RWPE2 (cell line): Measurements from ENCODE around the gene NUDT12.

Experiments
- ATAC-seq: fragments of 200-7000 bp; cut with Tn5 transposase; 3 replicates; pipeline ENCODE4 v1.9.1; 2021; ENCODE audit warnings: low read depth
- DNase-seq: peaks from one replicate; pipeline ENCODE4 v3.0.0-alpha.2; 2020; ENCODE audit warnings: low spot score
- H3K27ac ChIP-seq: fragments of 450-650 bp; 2 replicates; pipeline ENCODE4 v1.5.1; 2017; ENCODE audit warnings: mild to moderate bottlenecking; ENCODE audit not compliant: poor library complexity, severe bottlenecking
- H3K27me3 ChIP-seq: fragments of 250-450 bp; sonication (Bioruptor Pico); 2 replicates; pipeline ENCODE4 v1.5.1; 2021; ENCODE audit warnings: mild to moderate bottlenecking, moderate library complexity; ENCODE audit not compliant: insufficient read depth, poor library complexity, severe bottlenecking
- H3K36me3 ChIP-seq: fragments of 250-450 bp; sonication (Bioruptor Pico); 2 replicates; pipeline ENCODE4 v1.5.1; 2020; ENCODE audit warnings: low read depth, mild to moderate bottlenecking, moderate library complexity
- H3K4me1 ChIP-seq: fragments of 250-450 bp; sonication (Bioruptor Pico); 2 replicates; pipeline ENCODE4 v1.5.1; 2021; ENCODE audit warnings: mild to moderate bottlenecking, moderate library complexity; ENCODE audit not compliant: insufficient read depth, poor library complexity, severe bottlenecking
- H3K4me3 ChIP-seq: fragments of 250-450 bp; sonication (Bioruptor Pico); 2 replicates; pipeline ENCODE4 v1.5.1; 2021; ENCODE audit warnings: mild to moderate bottlenecking, moderate library complexity; ENCODE audit not compliant: severe bottlenecking
- H3K9me3 ChIP-seq: fragments of 250-450 bp; sonication (Bioruptor Pico); 2 replicates; pipeline ENCODE4 v1.5.1; 2021; ENCODE audit warnings: mild to moderate bottlenecking, moderate library complexity; ENCODE audit not compliant: severe bottlenecking
- TF ChIP-seq, protein P1 (sequence below): fragments of 450-650 bp; IDR thresholded peaks from one replicate; pipeline ENCODE4 v1.5.1; 2017; ENCODE audit warnings: mild to moderate bottlenecking, moderate library complexity; ENCODE audit not compliant: poor library complexity, severe bottlenecking

NUDT12 gene

DNA sequence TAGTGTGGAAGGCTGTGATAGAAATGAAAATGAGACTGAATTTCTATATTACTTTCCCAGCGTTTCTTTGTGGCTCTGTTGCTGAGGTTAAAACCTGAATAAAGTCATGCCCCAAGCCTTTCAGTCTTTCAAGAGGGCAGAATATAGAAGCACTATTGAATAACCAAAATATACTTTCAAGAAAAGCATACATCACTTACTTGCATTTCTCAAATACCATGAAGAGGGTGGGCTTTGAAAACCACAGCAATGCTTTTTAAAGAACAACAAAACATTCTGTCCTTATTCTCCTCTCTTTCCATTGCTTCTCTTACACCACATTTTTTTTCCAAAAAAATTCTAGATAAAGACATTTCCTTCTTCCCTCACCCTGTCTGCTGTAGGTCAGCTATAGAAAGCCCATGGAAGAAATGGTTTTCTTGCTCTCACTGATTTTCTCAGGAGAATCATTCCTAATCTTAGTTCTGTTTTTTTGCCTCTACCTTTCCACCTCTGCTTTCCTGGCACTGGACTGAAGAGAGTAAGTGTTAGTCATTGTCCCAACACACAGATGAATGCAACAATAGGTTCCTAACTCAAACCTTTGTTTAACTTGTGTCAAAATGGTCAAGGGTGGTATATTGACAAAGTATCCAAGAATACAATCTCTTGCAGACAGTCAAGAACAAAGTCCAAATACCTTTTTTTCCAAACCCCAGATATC is 51.6 kb downstream of the NUDT12 start:
- Histone ChIP-seq H3K27me3 (no peaks in the 10 kb centered on the region), H3K36me3 (no peaks in the 10 kb centered on the region), H3K27ac (peak overlapping the region; percentile 66), H3K9me3 (peaks cover 7% of the 10 kb centered on the region), H3K4me1 (peaks cover 17% of the 10 kb centered on the region), H3K4me3 (no peak overlapping the region)
- no peak for DNase-seq
- TF ChIP-seq, protein P1, sequence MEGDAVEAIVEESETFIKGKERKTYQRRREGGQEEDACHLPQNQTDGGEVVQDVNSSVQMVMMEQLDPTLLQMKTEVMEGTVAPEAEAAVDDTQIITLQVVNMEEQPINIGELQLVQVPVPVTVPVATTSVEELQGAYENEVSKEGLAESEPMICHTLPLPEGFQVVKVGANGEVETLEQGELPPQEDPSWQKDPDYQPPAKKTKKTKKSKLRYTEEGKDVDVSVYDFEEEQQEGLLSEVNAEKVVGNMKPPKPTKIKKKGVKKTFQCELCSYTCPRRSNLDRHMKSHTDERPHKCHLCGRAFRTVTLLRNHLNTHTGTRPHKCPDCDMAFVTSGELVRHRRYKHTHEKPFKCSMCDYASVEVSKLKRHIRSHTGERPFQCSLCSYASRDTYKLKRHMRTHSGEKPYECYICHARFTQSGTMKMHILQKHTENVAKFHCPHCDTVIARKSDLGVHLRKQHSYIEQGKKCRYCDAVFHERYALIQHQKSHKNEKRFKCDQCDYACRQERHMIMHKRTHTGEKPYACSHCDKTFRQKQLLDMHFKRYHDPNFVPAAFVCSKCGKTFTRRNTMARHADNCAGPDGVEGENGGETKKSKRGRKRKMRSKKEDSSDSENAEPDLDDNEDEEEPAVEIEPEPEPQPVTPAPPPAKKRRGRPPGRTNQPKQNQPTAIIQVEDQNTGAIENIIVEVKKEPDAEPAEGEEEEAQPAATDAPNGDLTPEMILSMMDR: no peak
- peak; percentile 66 for ATAC-seq

DNA sequence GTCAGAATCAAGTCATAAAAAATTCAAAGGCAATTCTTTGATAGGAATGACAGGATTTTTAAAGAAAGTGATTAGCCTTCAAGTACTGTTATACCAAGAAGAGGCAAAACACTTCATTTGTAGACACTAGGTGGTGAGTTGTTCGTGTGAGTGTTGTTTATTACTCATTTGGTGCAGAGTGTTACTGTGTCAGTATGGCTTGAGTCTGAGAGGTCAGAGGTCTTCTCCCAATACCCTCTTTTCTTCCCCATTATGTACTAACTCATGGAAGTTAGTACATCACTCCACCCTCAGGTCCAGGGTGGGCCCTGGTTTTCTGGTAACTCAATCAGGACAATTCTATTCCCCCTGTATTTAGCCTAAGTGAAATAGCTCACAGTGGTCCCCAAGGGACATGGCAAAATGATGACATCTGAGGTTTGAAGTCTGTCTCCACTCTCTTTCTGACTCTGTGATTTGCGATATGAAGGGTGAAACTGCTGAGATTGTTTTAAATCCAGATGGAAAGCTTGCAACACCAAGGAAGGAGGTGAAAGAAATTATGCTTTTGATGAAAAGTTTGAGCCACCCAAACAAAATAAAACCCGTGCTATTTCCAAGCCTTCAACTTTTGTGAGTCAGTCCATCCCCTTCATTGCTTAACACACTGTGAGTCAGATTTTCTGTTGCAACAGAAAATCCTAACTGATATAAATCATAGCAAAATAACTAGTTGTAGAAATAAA is 56.8 kb downstream of the NUDT12 start:
- Histone ChIP-seq H3K27ac (peak overlapping the region; percentile 40), H3K36me3 (no peaks in the 10 kb centered on the region), H3K4me3 (no peak overlapping the region), H3K9me3 (peaks cover 7% of the 10 kb centered on the region), H3K4me1 (peaks cover 6% of the 10 kb centered on the region), H3K27me3 (no peaks in the 10 kb centered on the region)
- TF ChIP-seq, protein P1: no peak
- DNase-seq (no peak), ATAC-seq (peak; percentile 84)

DNA sequence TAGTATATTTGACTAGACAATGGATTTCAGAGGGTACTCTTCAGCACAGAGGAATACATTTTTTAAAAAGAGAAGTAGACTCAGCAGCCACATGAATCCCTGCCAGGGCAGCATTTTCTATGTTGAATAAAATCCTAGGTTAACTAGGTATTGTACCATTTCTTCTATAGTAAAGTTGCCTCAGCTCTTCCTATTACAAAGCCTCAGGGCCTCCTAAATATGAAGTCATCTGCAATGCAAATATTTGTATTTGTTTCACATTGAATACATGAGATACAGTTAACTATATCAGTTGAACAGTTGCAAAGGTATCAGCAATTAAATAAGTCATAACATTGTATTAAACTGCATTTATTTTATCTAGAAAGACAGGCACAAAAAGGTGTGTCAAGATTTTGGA is 59.5 kb downstream of the NUDT12 start:
- no peak for ATAC-seq
- no peak for DNase-seq
- no peak overlapping the region for H3K4me3 ChIP-seq

DNA sequence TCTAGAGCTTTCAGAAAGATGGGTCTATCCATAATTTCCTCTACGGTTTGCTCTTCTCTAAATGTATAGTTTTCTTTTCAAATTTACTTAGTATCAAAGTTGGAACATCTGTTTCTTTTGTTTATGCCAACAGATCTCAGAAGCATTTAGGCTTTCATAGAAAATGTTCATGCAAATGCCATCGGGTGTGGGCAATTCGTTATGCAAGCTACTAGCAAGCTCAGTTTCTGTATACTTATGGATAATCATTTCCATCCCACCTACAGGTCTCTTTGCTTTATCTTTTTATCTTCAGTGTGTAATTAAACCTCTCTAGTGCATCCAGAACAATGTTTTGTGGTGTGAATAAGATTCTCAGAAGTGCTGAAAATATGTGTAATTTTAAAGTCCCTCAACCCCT is 59.9 kb downstream of the NUDT12 start:
- no peaks in the 10 kb centered on the region for H3K36me3 ChIP-seq
- peaks cover 7% of the 10 kb centered on the region for H3K9me3 ChIP-seq
- H3K27ac ChIP-seq: no peak overlapping the region
- ATAC-seq (no peak), DNase-seq (no peak)
- no peak overlapping the region for H3K4me3 ChIP-seq
- TF ChIP-seq, protein P1: no peak
- peaks cover 4% of the 10 kb centered on the region for H3K4me1 ChIP-seq
- no peaks in the 10 kb centered on the region for H3K27me3 ChIP-seq

More for the DNA sequence above, 59.5 kb downstream of the NUDT12 start:
- TF ChIP-seq, protein P1: no peak
- Histone ChIP-seq H3K27ac (no peak overlapping the region), H3K27me3 (no peaks in the 10 kb centered on the region), H3K9me3 (peaks cover 7% of the 10 kb centered on the region), H3K4me1 (peaks cover 4% of the 10 kb centered on the region), H3K36me3 (no peaks in the 10 kb centered on the region)
